GM12878 (cell line): Measurements from ENCODE around the gene PPP1R13L. TPM values are rescaled to one million over a fixed set of nuclear protein-coding genes. Genes with fewer than 3 reads are reported as not detected.

Experiments
- ATAC-seq: fragments of 200-7000 bp; cut with Tn5 transposase; 3 replicates; pipeline ENCODE4 v1.9.1; 2020; ENCODE audit warnings: mild to moderate bottlenecking, moderate library complexity
- BruUV-seq: library from RNA; stranded (reverse); fragments of 400-500 nt; replicated peaks from 2 replicates; lab custom pipeline; 2021; lab: Mats Ljungman, UMichigan
- CTCF ChIA-PET: fragments of 300-600 bp; sonication (Branson Sonifier 250); formaldehyde crosslinking; extraction: SDS; loops from one replicate; lab custom pipeline; 2021; ENCODE audit warnings: inconsistent platforms; lab: Yijun Ruan, JAX
- POLR2A ChIA-PET: fragments of 350-600 bp; formaldehyde crosslinking; extraction: SDS; loops from one replicate; lab custom pipeline; 2021; ENCODE audit warnings: inconsistent platforms; lab: Charles Lee
- RAD21 ChIA-PET: fragments of 300-600 bp; sonication (Branson Sonifier 250); formaldehyde crosslinking; loops from one replicate; lab custom pipeline; 2023; ENCODE audit warnings: antibody characterized with exemption; ENCODE audit not compliant: unreplicated experiment; lab: Charles Lee
- SMC1A ChIA-PET: fragments of 300-600 bp; sonication (Branson Sonifier 250); formaldehyde crosslinking; loops from one replicate; lab custom pipeline; 2023; ENCODE audit not compliant: unreplicated experiment, uncharacterized antibody; lab: Charles Lee
- DNase-seq: peaks from one replicate; pipeline ENCODE4 v3.0.0-alpha.2; 2011; ENCODE audit warnings: low read depth, low spot score
- FAIRE-seq: peaks from 3 replicates; lab custom pipeline; 2011; peaks lifted over from hg19 to GRCh38; lab: Jason Lieb, UNC
- H2AFZ ChIP-seq: 2 replicates; pipeline ENCODE4 v1.6.0; 2011; ENCODE audit warnings: low read depth, low read length, control low read depth; ENCODE audit not compliant: control insufficient read depth
- H3K27ac ChIP-seq: 2 replicates; pipeline ENCODE4 v1.5.1; 2011; ENCODE audit warnings: control low read depth; ENCODE audit not compliant: control insufficient read depth, insufficient read depth
- H3K27me3 ChIP-seq, 2 experiments: replicated peaks in 1 of 2; 2 replicates each; pipeline versions ENCODE4 v1.6.0 to v1.6.1; 2011; ENCODE audit warnings: low read length in 1 of 2; ENCODE audit not compliant: control insufficient read depth in 2 of 2, insufficient read depth in 2 of 2
- H3K36me3 ChIP-seq, 2 experiments: 2 replicates each; pipeline ENCODE4 v1.5.1; 2011; ENCODE audit warnings: low read length in 1 of 2; ENCODE audit not compliant: control insufficient read depth in 2 of 2, insufficient read depth in 2 of 2
- H3K4me1 ChIP-seq: 2 replicates; pipeline ENCODE4 v1.6.1; 2011; ENCODE audit warnings: mild to moderate bottlenecking, low read length, moderate library complexity, mixed read lengths; ENCODE audit not compliant: control insufficient read depth, insufficient read depth
- H3K4me2 ChIP-seq: 2 replicates; pipeline ENCODE4 v1.6.0; 2011; ENCODE audit warnings: control low read depth; ENCODE audit not compliant: control insufficient read depth, insufficient read depth
- H3K4me3 ChIP-seq: fragments of 200-600 bp; sonication (generic); 2 replicates; pipeline ENCODE4 v1.5.1; 2016
- H3K79me2 ChIP-seq: 2 replicates; pipeline ENCODE4 v1.6.0; 2011; ENCODE audit warnings: low read length; ENCODE audit not compliant: control insufficient read depth, insufficient read depth
- H3K9ac ChIP-seq: 2 replicates; pipeline ENCODE4 v1.8.0; 2011; ENCODE audit warnings: low read length, control low read depth, mixed read lengths; ENCODE audit not compliant: control insufficient read depth, insufficient read depth
- H3K9me3 ChIP-seq: replicated peaks from 3 replicates; pipeline ENCODE4 v1.5.1; 2011; ENCODE audit warnings: mild to moderate bottlenecking, low read length; ENCODE audit not compliant: control insufficient read depth, insufficient read depth
- H4K20me1 ChIP-seq: 2 replicates; pipeline ENCODE4 v1.6.0; 2011; ENCODE audit not compliant: control insufficient read depth, insufficient read depth
- ASH2L ChIP-seq: fragments of 300-600, 200-600 bp; sonication (generic); IDR thresholded peaks from 2 replicates; pipeline ENCODE4 v1.6.1; 2017; ENCODE audit warnings: low read depth, mild to moderate bottlenecking, borderline replicate concordance
- CHD1 ChIP-seq: IDR thresholded peaks from 2 replicates; pipeline ENCODE4 v1.6.1; 2012; ENCODE audit warnings: low read depth, low read length, improper control_type of control experiment
- NBN ChIP-seq: fragments of 450-650 bp; IDR thresholded peaks from 2 replicates; pipeline ENCODE4 v1.6.1; 2016
- PAX5 ChIP-seq: IDR thresholded peaks from 2 replicates; pipeline ENCODE4 v1.6.1; 2011; ENCODE audit warnings: low read depth, low read length, borderline replicate concordance
- POU2F2 ChIP-seq: IDR thresholded peaks from 3 replicates; pipeline ENCODE4 v1.6.1; 2011; ENCODE audit warnings: low read depth, mild to moderate bottlenecking, low read length, borderline replicate concordance
- TARDBP ChIP-seq: IDR thresholded peaks from 2 replicates; pipeline ENCODE4 v1.6.1; 2016; ENCODE audit warnings: borderline replicate concordance
- ZSCAN29 ChIP-seq: fragments of 450-650 bp; IDR thresholded peaks from 2 replicates; pipeline ENCODE4 v1.6.1; 2017; ENCODE audit warnings: mild to moderate bottlenecking, moderate library complexity
- WGBS: methylation state at CpG from one replicate; pipeline ENCODE4 v1.1.6; 2016; ENCODE audit warnings: low lambda C conversion rate; ENCODE audit not compliant: insufficient replicate concordance, insufficient coverage; ENCODE audit errors: missing lambda C conversion rate; 5-methylcytosine and 5-hydroxymethylcytosine counted together
- in situ Hi-C: fragments of 300-500 bp; cut with MboI; formaldehyde crosslinking; loops from 9 replicates; pipeline ENCODE4 v1.14.3; 2018; ENCODE audit warnings: mixed read lengths
- intact Hi-C: fragments of 100-400 bp; cut with micrococcal nuclease; formaldehyde crosslinking; loops from one replicate; pipeline ENCODE4 v1.14.2; 2022; ENCODE audit not compliant: unreplicated experiment
- polyA plus RNA-seq, 11 experiments: library from polyadenylated mRNA; depleted of rRNA in 4 of 11; unstranded in 6 of 11; stranded (reverse) in 5 of 11; fragments of >200 nt; fragmentation: Nextera tagmentation in 4 of 11; fragmentation: Illumina TruSeq in 1 of 11; extraction: Ambion mirVana in 4 of 11; extraction: Trizol in 1 of 11; gene quantifications; 1 replicate in 1 of 11; 2 replicates in 10 of 11; pipeline versions ENCODE4 v1.2.1 to v1.2.3, GENCODE V29; 2011 to 2016; ENCODE audit warnings: inconsistent platforms in 2 of 11, missing spikeins in 2 of 11, low read depth in 1 of 11
- total RNA-seq, 4 experiments: library from RNA; depleted of rRNA in 3 of 4; stranded (reverse); fragments of >200 nt in 3 of 4; fragmentation: Illumina TruSeq in 1 of 4; extraction: Trizol in 1 of 4; gene quantifications; 2 replicates each; pipeline versions ENCODE4 v1.2.1 to v1.2.3, GENCODE V29; 2013 to 2021
- TF ChIP-seq, protein P1 (sequence below): IDR thresholded peaks from 2 replicates; pipeline ENCODE4 v1.6.1; 2012; ENCODE audit warnings: low read depth, low read length, improper control_type of control experiment
- TF ChIP-seq, protein P2 (sequence below): IDR thresholded peaks from 2 replicates; pipeline ENCODE4 v1.6.1; 2012; ENCODE audit warnings: low read depth, low read length, improper control_type of control experiment
- TF ChIP-seq, protein P3 (sequence below): fragments of 450-650 bp; formaldehyde crosslinking; IDR thresholded peaks from 2 replicates; pipeline ENCODE4 v1.4.0; 2020; ENCODE audit warnings: mild to moderate bottlenecking, moderate library complexity
- TF ChIP-seq, protein P4 (sequence below): IDR thresholded peaks from 2 replicates; pipeline ENCODE4 v1.6.1; 2011; ENCODE audit warnings: borderline replicate concordance, low read depth, mild to moderate bottlenecking, moderate library complexity, mixed read lengths, low read length; ENCODE audit not compliant: insufficient read depth; ENCODE audit errors: extremely low read length
- TF ChIP-seq, protein P5 (sequence below): fragments of 450-650 bp; IDR thresholded peaks from 2 replicates; pipeline ENCODE4 v1.6.1; 2017; ENCODE audit warnings: mild to moderate bottlenecking, moderate library complexity

Gene PPP1R13L
- total and polyA plus RNA-seq, 10 of the 15 experiments (the other 5 are each of a cell fraction or from before 2014, with no cell fraction given), result 0.40 to 10.0 (median 2.5) TPM

DNA sequence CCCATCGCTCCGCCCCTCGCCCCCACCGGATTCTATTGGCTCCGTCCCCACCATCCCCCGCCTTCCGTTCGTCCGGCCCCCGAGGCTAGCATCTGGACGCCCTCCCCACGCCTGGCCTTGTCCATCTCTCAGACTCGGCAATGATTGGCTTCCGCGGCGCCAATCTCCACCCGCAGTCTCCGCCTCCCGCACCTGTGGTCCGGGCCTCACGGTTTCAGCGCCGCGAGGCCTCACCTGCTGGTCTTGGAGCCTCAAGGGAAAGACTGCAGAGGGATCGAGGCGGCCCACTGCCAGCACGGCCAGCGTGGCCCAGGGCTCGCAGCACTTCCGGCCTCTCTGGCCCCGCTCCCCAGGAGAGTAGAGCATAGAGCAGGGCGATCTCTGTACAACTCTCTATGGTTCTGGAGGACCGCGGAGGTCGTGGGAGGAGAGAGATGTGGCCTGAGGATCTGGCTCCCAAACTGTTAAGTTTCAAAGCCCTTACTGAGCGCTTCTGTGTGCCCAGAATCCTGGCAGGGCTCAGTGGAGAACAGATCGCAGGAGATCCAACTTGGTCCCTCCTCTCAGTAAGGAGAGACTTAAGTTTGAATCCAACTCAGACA lies 18.8 kb upstream of the PPP1R13L start, which contains the start of gene ERCC1:
TSS of gene ERCC1 (minus strand) at position 329 of the 602 bp plus-strand sequence. CDS start 543 bp downstream, outside the sequence.
- DNase-seq, result peak; percentile 89
- peak within 1 kb of the TSS; percentile 88 for H2AFZ ChIP-seq
- ChIA-PET RAD21 (interaction anchor here (0.6 to 3.5 kb wide), 8 partner anchors 16 to 268 kb away, joined by 3 to 15 read pairs (median 4); partner anchors contain the start of genes PPP1R13L and QPCTL), CTCF (interaction anchor here (0.6 to 3.0 kb wide), 8 partner anchors 16 to 82 kb away, joined by 3 to 25 read pairs (median 4); no protein-coding TSS in a partner anchor), SMC1A (interaction anchor here (0.6 to 3.7 kb wide), 2 partner anchors 55 to 346 kb away, joined by 3 to 18 read pairs; no protein-coding TSS in a partner anchor), POLR2A (interaction anchor here (0.6 to 2.4 kb wide), 10 partner anchors 15 to 57 kb away, joined by 3 to 16 read pairs (median 4); partner anchors contain the start of gene PPP1R13L)
- H3K4me3 ChIP-seq, result peak within 1 kb of the TSS; percentile 82
- H3K79me2 ChIP-seq, result peaks cover 16% of the 10 kb centered on the region
- FAIRE-seq, result peak; percentile 91
- BruUV-seq, result TSS peak; percentile 97
- H3K27ac ChIP-seq, result peak within 1 kb of the TSS; percentile 91
- H3K9me3 ChIP-seq, result no peaks in the 10 kb centered on the region
- ATAC-seq, result peak; percentile 83
- H3K36me3 ChIP-seq, result no peaks in the 10 kb centered on the region
- no peaks in the 10 kb centered on the region for H3K27me3 ChIP-seq
- H3K4me2 ChIP-seq, result peak within 1 kb of the TSS; percentile 99
- no peaks in the 10 kb centered on the region for H4K20me1 ChIP-seq
- intact Hi-C loops (no loop called here), in situ Hi-C loops (no loop called here)
- H3K4me1 ChIP-seq, result peaks cover 35% of the 10 kb centered on the region
- WGBS, result under 1% methylated on average over 35 of the region's 37 CpGs
- H3K9ac ChIP-seq, result peak within 1 kb of the TSS; percentile 80
- TF ChIP-seq ASH2L (no peak), POU2F2 (peak; percentile 80), TARDBP (peak; percentile 83; the same call in 1 of the 2 replicates), ZSCAN29 (no peak), PAX5 (peak; percentile 13; the same call in 1 of the 2 replicates), CHD1 (0 out of 2 replicates have a peak, but pooled peaks have one; percentile 62), NBN (peak; percentile 84)
- TF ChIP-seq, protein P1, sequence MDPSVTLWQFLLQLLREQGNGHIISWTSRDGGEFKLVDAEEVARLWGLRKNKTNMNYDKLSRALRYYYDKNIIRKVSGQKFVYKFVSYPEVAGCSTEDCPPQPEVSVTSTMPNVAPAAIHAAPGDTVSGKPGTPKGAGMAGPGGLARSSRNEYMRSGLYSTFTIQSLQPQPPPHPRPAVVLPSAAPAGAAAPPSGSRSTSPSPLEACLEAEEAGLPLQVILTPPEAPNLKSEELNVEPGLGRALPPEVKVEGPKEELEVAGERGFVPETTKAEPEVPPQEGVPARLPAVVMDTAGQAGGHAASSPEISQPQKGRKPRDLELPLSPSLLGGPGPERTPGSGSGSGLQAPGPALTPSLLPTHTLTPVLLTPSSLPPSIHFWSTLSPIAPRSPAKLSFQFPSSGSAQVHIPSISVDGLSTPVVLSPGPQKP, result peak; percentile 68; the same call in 1 of the 2 replicates
- TF ChIP-seq, protein P2, sequence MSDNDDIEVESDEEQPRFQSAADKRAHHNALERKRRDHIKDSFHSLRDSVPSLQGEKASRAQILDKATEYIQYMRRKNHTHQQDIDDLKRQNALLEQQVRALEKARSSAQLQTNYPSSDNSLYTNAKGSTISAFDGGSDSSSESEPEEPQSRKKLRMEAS, result peak; percentile 75; the same call in 1 of the 2 replicates
- TF ChIP-seq, protein P3, sequence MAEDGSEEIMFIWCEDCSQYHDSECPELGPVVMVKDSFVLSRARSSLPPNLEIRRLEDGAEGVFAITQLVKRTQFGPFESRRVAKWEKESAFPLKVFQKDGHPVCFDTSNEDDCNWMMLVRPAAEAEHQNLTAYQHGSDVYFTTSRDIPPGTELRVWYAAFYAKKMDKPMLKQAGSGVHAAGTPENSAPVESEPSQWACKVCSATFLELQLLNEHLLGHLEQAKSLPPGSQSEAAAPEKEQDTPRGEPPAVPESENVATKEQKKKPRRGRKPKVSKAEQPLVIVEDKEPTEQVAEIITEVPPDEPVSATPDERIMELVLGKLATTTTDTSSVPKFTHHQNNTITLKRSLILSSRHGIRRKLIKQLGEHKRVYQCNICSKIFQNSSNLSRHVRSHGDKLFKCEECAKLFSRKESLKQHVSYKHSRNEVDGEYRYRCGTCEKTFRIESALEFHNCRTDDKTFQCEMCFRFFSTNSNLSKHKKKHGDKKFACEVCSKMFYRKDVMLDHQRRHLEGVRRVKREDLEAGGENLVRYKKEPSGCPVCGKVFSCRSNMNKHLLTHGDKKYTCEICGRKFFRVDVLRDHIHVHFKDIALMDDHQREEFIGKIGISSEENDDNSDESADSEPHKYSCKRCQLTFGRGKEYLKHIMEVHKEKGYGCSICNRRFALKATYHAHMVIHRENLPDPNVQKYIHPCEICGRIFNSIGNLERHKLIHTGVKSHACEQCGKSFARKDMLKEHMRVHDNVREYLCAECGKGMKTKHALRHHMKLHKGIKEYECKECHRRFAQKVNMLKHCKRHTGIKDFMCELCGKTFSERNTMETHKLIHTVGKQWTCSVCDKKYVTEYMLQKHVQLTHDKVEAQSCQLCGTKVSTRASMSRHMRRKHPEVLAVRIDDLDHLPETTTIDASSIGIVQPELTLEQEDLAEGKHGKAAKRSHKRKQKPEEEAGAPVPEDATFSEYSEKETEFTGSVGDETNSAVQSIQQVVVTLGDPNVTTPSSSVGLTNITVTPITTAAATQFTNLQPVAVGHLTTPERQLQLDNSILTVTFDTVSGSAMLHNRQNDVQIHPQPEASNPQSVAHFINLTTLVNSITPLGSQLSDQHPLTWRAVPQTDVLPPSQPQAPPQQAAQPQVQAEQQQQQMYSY, result no peak
- TF ChIP-seq, protein P4, sequence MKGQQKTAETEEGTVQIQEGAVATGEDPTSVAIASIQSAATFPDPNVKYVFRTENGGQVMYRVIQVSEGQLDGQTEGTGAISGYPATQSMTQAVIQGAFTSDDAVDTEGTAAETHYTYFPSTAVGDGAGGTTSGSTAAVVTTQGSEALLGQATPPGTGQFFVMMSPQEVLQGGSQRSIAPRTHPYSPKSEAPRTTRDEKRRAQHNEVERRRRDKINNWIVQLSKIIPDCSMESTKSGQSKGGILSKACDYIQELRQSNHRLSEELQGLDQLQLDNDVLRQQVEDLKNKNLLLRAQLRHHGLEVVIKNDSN, result no peak
- TF ChIP-seq, protein P5, sequence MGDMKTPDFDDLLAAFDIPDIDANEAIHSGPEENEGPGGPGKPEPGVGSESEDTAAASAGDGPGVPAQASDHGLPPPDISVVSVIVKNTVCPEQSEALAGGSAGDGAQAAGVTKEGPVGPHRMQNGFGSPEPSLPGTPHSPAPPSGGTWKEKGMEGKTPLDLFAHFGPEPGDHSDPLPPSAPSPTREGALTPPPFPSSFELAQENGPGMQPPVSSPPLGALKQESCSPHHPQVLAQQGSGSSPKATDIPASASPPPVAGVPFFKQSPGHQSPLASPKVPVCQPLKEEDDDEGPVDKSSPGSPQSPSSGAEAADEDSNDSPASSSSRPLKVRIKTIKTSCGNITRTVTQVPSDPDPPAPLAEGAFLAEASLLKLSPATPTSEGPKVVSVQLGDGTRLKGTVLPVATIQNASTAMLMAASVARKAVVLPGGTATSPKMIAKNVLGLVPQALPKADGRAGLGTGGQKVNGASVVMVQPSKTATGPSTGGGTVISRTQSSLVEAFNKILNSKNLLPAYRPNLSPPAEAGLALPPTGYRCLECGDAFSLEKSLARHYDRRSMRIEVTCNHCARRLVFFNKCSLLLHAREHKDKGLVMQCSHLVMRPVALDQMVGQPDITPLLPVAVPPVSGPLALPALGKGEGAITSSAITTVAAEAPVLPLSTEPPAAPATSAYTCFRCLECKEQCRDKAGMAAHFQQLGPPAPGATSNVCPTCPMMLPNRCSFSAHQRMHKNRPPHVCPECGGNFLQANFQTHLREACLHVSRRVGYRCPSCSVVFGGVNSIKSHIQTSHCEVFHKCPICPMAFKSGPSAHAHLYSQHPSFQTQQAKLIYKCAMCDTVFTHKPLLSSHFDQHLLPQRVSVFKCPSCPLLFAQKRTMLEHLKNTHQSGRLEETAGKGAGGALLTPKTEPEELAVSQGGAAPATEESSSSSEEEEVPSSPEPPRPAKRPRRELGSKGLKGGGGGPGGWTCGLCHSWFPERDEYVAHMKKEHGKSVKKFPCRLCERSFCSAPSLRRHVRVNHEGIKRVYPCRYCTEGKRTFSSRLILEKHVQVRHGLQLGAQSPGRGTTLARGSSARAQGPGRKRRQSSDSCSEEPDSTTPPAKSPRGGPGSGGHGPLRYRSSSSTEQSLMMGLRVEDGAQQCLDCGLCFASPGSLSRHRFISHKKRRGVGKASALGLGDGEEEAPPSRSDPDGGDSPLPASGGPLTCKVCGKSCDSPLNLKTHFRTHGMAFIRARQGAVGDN, result peak; percentile 49
